Measurements from ENCODE around the gene SHC4.

The SHC4 gene

GRCh38 chr15:48890375-48890972 is 73.2 kb downstream of the SHC4 start:
- no peak for DNase-seq
- intact Hi-C loops (cut with DNase I) = no loop called here

- DNase-seq = no peak
- intact Hi-C loops (cut with DNase I) = no loop called here
Measured at GRCh38 chr15:48889925-48890324, 73.8 kb downstream of the SHC4 start.

- intact Hi-C loops (cut with DNase I) = no loop called here
- DNase-seq = no peak
Measured at GRCh38 chr15:48888836-48889235, 74.9 kb downstream of the SHC4 start.

GRCh38 chr15:48888191-48888590 is 75.5 kb downstream of the SHC4 start:
- intact Hi-C loops (cut with DNase I) = no loop called here
- no peak for DNase-seq

- DNase-seq = no peak
- intact Hi-C loops (cut with DNase I) = no loop called here
Measured at GRCh38 chr15:48887144-48887543, 76.6 kb downstream of the SHC4 start.

- DNase-seq = no peak
- intact Hi-C loops (cut with DNase I) = no loop called here
Measured at GRCh38 chr15:48883699-48884098, 80.0 kb downstream of the SHC4 start.

GRCh38 chr15:48880070-48880634 is 83.6 kb downstream of the SHC4 start:
- intact Hi-C loops (cut with DNase I) = no loop called here
- DNase-seq = no peak

GRCh38 chr15:48877630-48878595 is 85.8 kb downstream of the SHC4 start, which contains the start of gene EID1:
Gene EID1 (plus strand): TSS chr15:48878134. CDS start chr15:48878177, 43 bp downstream.
- intact Hi-C loops (cut with DNase I) = loop anchor here (2.0 to 10.0 kb wide), 3 partner anchors 84 to 277 kb away; partner anchors contain the start of genes COPS2, SECISBP2L and SHC4
- peak; percentile 87 to 98 (median 90) for DNase-seq

- DNase-seq = no peak
- intact Hi-C loops (cut with DNase I) = loop anchor here (2.0 to 10.0 kb wide), 3 partner anchors 86 to 279 kb away; partner anchors contain the start of genes COPS2, SECISBP2L and SHC4
Measured at GRCh38 chr15:48876057-48876456, 87.7 kb downstream of the SHC4 start.

GRCh38 chr15:48875241-48875960 is 88.3 kb downstream of the SHC4 start:
- intact Hi-C loops (cut with DNase I) = loop anchor here (5.0 to 10.0 kb wide), 2 partner anchors 87 to 169 kb away; partner anchors contain the start of genes SECISBP2L and SHC4
- DNase-seq = no peak

- DNase-seq = no peak
- intact Hi-C loops (cut with DNase I) = loop anchor here (10.0 kb wide), 1 partner anchor 172 kb away; the partner anchor contains the start of gene SECISBP2L
Measured at GRCh38 chr15:48872632-48873031, 91.1 kb downstream of the SHC4 start.

GRCh38 chr15:48871542-48871941 is 92.2 kb downstream of the SHC4 start:
- DNase-seq = no peak
- intact Hi-C loops (cut with DNase I) = loop anchor here (10.0 kb wide), 1 partner anchor 173 kb away; the partner anchor contains the start of gene SECISBP2L

GRCh38 chr15:48869966-48870365 is 93.8 kb downstream of the SHC4 start:
- intact Hi-C loops (cut with DNase I) = loop anchor here (10.0 kb wide), 1 partner anchor 175 kb away; the partner anchor contains the start of gene SECISBP2L
- DNase-seq = no peak

GRCh38 chr15:48868536-48868935 is 95.2 kb downstream of the SHC4 start:
- intact Hi-C loops (cut with DNase I) = no loop called here

GRCh38 chr15:48868023-48868422 is 95.7 kb downstream of the SHC4 start:
- DNase-seq = no peak
- intact Hi-C loops (cut with DNase I) = no loop called here

More at GRCh38 chr15:48868536-48868935, 95.2 kb downstream of the SHC4 start:
- no peak for DNase-seq

- intact Hi-C loops (cut with DNase I) = no loop called here
- no peak for DNase-seq
Measured at GRCh38 chr15:48866141-48866563, 97.6 kb downstream of the SHC4 start.

GRCh38 chr15:48865370-48866079 is 98.2 kb downstream of the SHC4 start:
- intact Hi-C loops (cut with DNase I) = no loop called here
- no peak for DNase-seq

GRCh38 chr15:48862705-48863104 is 101.0 kb downstream of the SHC4 start:
- DNase-seq = no peak
- intact Hi-C loops (cut with DNase I) = loop anchor here (2.0 to 5.0 kb wide), 2 partner anchors 560 to 1282 kb away; partner anchors contain the start of gene FGF7

GRCh38 chr15:48861813-48862431 is 101.8 kb downstream of the SHC4 start:
- intact Hi-C loops (cut with DNase I) = loop anchor here (2.0 to 5.0 kb wide), 3 partner anchors 285 to 1283 kb away; partner anchors contain the start of gene FGF7
- peak in 1 of 10 donors; percentile 37 for DNase-seq

Data from posterior cingulate gyrus (tissue), 11 donors.